NOMO-1 treated with DMSO at 0.1 percent for 48 hours (cell line): Measurements from ENCODE around the gene KIF6.

Experiments
- DNase-seq: peaks from one replicate; lab custom pipeline; 2025; ENCODE audit not compliant: unreplicated experiment; lab: John Stamatoyannopoulos, UW

KIF6 gene

DNA sequence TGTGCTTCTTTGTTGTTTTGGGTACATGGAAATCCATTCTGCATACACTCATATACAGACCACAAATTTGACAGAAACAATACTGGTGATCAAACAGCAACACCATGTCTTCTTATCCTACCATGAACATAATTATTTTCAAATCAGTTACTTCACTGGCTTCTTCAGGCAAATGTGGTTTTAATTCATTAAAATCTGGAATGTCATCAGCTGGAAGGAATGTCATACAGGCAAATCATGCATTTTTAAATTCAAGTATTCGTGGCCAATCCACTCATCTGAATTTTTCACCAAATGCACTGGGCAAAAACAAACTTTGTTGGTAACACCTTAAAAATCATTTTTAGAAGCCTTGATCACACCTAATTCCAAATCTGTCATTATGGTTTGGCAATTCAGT lies 59.3 kb downstream of the KIF6 start:
- no peak for DNase-seq

DNA sequence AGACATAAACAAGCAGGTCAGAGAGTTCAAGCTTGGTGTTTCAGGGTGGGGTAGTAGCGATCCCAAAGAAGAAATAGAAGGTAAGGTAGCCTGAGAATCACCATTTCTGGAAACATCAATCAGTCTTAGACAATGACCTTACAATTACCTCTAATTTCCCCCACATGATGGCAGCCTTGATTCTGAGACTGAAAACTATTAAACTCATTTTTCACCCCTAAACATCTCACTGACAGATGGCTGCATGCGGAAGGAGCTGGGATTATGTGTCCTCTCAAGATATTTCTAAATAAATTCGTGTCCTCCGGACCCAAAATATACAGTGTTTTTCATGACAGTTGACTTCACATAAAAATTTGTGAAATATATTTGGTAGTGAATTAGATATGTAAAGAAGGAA lies 61.0 kb downstream of the KIF6 start:
- DNase-seq, result no peak

DNA sequence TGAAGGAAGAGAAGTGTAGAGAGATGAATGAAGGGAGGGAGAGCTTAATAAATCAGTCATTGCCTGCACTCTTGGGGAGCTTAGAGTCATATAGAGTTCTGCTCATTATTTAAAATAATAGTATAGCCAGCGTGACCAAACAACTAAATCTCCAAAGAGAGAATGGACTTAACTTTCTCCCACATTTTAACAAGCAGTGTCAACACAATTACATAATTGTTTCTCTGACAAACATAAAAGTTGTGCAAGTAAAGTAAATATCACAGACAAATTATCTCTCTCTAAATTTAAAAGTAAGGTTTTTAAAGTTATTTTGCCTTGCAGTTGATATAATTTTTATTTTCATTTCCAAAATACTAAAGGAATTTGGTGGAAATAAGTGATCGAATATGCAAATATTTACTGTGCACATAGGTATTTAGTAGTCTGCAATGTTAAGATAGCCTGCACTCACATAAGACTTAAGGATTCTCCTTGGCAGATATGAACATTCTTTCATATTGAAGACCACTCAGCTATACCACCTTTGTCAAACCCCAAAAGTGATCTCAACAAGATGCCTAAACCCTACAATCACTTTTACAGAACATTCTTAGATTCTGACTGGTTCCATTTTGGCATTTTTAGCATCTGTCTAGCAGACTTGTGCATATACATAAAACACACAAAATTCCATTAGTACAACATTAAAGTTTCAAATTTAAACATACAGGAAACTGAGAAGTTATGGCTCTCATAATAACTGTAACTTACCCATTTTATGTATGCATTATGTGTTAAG lies 67.7 kb downstream of the KIF6 start:
- DNase-seq, result no peak

DNA sequence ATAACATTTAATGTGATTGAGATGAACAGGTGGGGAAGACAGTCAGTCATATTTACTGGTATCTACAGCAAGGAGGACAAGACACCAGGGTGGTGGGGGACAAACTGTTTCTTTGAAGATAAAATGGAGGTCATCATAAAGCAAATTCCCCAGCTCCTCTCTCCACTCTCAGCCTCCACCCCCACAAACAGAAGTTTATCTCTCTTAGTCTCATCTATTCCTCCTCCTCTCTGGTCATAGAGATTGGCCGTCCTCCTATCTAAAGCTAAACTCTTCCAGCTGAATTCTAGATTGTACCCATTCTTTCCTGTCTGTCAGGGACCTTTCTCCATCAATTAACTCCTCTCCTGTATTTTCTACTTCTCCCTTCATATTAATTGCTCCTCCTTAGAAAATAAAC lies 71.1 kb downstream of the KIF6 start:
- DNase-seq, result no peak

DNA sequence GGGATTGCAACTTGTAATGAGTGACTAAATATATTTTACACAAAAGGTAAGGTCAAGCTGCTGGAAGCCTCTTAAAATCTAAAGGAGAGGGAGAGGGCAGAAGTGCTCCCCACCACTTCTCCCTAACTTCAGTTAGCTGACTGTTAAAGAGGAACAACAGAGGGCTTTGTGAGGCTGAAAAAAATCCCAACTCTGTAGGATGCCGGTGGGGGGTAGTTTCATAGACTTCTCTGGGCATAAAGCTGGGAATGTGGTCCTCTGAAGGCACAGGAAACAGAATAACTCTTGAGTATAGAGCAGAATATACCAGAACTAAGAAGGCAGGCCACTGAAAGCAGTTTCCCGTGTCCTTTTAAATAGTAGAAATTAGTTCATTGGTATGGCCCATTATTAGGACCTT lies 71.6 kb downstream of the KIF6 start:
- no peak for DNase-seq

DNA sequence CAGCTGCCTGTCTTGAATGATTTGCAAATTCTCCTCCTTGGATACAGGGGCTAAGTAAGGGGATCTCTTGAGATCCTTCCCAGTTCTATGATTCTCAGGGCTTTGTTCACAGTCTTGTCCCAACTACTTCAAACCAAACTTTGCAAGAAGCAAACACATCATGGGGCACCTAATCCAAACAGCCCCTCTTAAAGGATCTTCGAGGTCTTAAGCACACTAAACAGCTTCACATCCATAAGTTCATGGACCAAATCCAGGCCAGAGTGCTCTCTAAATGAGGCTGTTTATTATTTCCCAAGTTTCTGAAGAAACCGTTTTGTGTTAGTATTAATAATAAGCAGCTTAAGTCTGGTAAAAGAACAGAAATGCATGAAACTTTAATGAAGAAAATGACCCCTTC lies 75.2 kb downstream of the KIF6 start:
- no peak for DNase-seq

DNA sequence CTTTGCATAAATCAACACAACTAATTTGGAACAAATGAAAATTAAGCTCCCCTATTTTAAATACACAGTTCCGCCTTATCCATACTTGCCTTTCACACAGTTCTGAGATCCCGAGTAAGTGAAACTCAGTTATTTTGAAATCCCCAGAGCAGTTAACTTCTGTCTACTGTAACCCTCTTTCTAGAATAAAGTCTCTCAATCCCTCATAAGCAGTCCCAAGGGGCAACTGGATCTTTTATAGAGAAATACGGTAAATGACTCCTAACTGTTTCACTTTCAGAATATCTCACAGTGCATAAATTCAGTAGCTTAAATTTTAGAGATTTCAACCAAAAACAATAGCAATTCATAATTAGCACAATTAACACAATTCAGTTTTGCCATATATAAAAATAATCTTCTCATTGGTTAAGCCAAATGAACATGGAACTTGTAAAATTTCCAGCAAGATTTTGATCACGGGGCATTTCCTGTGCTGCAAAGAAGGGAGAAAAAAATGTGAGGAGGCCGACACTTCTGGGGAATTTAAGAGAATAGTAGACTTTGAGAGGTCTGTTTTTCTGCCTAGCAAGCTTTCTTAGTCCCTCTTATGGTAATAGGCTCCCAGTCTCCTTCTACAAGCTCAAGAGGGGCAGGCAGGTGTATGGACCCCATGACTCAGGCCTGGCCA lies 78.3 kb downstream of the KIF6 start:
- DNase-seq, result no peak

DNA sequence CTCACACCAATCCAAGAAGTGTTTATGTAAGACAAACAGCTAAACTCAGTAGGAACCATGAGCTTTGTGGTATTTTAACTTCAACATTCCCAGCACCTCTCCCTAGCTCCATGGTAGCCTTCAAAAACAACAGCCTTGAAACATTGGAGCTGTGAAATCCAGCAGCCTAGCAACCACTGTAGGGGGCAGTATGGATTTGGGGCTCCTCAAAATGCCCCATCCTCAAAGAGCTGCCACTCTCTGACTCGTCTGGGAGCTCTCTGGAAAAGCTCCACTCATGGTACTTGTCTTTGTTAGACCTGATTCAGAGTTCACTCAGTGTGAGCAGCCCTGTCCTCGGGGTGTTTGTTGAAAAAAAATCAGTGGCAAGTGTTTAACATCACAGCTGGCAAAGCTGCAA lies 82.9 kb downstream of the KIF6 start:
- DNase-seq, result no peak

DNA sequence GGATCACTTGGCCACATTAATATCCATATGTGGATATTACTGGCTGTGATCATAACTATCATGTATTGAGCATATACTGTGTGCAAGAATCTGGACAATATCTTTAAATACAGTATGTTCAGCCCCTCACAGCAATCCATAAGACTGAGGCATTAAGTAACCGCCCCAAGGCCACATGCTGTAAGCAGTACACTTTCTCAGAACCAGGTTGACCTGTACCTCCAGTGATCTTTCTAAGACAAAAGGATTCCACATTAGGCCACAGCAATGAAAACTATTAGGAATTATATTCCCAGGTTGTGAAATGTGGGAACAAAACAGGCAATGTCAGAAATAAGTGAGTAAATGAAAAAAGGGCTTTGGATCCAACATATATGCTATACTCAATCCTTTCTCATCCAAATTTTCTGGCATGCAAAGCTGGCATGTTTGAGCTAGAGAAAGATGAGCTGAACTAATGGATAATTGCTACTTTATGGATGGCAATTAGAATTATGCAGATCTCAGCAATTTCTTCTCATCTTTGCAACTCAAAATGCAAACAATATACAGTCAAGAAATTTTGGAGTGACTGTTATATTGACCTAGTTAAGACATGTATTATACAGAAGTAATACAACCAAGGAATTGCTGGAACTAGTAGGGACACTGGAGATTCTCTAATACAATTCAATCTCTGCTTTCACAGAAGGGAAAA lies 86.9 kb downstream of the KIF6 start:
- DNase-seq, result no peak

DNA sequence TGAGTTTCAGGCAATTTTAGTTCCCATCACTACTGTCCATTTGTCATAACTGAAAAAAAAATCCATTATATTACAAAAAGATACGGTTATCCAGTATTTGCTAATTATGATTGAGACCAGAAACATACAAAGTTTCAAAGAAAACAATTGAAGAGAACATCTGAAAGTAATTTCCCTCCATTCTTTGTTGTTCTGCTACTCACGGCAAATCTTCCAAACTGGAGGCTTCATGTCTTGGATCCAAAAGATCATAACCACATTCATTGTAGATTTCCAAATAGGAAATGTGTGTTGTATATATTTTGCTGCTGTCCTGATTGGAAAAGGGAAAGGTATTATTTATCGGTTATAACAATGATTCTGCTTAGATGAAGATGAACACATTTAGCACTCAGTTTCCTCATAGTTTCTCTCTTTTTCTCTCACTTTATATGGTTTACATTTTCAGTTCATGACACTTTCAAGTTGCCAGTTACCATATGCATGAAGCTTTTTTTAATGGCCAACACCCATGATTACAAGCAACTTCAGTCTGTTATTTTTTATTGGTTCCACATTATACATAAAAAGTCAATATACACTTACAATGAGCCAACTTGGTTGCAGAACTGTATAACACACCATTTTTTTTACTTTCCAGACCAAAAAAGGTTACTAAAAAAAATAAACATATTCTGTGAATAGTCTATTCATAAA lies 90.4 kb downstream of the KIF6 start:
- no peak for DNase-seq

DNA sequence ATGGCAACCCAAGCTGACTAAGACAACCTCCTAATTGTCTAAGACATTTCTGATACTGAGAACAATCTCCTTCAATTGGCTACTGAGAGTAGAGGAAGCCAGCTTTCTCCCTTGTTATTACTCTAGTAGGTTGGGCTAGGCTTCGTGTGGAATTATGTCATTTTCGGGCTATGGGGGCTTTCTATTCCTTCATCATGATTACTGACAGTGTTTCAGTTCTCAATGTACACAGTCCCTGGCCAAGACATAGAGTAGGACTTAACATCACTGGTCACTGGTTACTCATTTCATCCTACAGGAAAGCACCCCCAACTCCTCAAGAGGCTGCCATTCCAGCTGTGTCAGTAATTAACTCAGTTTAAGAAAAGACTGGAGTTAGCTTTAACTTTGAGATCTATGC lies 100.0 kb downstream of the KIF6 start:
- no peak for DNase-seq

DNA sequence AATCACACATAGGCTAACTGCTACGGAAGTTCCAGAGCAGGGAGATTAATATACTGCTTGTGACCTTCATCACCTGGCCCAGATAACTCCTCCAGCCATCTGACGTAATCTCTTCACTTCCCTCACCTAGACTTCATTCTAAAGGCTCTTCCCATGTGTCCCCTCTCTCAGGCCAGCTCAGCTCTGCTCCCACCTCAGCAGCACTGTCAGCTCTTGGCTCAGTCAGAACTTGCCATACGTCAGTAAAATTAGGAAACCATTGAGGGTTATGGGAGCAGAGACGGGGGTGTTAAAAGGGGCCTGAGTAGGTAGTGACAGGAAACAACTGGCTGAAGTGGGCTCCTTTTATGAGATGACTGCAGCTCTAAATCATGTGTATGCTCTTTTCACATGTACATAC lies 101.5 kb downstream of the KIF6 start:
- DNase-seq, result no peak

DNA sequence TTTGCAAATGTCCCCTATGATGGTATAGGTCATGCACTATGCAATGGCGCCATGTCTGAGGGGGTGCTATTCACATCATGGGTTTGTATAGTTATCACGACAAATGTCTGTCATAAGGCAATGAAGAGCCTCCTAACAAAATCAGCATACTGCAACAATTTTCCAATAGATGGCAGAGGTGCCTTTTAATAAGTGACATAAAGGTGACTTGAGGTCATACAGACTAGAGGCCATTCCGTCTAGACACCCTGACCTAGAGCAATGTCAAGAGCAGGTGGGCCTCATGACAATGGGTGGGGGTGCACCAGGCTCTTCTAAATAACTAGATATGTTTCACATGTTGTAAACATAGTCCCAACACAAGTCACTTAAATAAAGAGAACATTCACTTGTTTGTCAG lies 107.7 kb downstream of the KIF6 start:
- DNase-seq, result no peak

DNA sequence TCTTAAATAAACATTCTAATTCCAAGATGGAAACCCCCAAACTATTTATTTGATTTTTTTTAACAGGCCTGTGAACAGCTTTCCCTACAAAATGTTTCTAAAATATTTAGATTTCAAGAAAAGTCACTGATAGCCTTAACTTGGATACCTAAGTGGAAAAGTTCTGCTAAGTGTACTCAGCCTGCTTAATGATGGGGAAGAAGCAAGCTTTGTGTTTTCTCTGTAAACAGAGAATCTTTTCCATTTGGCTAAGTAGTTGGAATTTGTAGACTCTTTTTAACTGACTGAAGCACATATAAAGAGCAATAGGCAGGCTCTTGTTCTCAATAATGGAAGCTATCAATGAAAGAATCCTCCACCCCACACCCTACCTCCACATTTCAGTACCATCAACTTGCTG lies 108.2 kb downstream of the KIF6 start:
- no peak for DNase-seq

DNA sequence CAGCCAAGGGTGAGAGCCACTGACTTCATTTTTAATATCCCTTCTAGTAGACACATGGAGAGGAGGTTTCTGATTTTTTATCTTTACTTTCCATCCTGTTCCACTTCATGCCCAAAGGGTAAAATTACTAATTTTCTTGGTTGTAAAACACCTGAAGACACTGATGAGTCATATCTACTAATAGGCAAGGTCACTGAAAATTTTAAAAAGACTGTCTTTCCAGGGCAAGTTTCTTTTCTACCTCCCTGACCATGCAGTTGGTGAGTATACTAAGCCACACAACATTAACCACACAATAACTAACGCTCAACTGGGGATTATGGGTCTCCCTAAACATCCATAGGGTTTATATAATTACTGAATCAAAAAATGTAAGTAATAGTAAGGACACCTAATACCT lies 109.6 kb downstream of the KIF6 start:
- DNase-seq, result no peak

DNA sequence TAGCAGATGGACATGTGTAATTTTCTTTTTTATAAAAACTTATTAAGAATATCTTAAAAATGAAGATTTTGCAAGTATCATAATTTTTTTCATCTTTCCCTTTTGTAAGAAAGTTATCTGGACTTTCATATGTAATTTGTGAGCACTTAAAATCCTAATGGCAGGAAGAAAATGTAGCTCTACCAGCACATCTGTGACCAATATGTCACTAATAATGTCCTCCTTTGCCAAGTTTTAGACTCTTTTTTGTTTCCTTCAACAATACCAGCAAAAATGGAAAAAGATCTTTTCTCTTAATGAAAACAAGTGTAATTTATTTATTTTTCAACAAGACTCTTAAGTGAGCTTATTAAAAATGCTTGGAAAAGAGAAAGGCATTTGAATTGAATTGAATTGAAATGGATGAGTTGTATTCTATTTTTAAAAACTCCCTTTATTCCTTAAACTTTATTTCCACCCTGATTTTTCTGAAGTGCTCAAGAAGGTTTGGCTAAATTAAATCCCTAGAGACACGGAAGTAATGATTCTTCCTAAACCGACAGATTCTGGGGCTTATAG lies 110.7 kb downstream of the KIF6 start:
- no peak for DNase-seq

DNA sequence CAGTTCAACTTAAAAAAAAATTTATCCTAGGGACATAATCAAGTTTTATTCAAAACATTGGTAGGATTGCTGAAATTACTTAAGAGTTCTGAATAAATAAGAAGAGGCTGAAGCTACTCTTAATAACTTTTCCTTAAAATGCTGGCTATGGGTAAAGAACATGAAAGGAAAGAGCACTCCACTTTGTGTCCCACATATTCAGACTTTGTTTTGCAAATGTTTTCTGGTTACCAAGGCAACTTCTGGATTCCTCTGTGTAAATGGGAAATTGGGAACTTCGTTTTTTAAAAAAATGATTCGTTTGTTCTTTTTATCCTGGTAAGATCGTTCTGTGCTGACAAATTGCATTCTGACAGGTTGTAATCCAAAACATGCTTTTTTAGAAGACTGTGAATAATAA lies 115.0 kb downstream of the KIF6 start:
- DNase-seq, result no peak

DNA sequence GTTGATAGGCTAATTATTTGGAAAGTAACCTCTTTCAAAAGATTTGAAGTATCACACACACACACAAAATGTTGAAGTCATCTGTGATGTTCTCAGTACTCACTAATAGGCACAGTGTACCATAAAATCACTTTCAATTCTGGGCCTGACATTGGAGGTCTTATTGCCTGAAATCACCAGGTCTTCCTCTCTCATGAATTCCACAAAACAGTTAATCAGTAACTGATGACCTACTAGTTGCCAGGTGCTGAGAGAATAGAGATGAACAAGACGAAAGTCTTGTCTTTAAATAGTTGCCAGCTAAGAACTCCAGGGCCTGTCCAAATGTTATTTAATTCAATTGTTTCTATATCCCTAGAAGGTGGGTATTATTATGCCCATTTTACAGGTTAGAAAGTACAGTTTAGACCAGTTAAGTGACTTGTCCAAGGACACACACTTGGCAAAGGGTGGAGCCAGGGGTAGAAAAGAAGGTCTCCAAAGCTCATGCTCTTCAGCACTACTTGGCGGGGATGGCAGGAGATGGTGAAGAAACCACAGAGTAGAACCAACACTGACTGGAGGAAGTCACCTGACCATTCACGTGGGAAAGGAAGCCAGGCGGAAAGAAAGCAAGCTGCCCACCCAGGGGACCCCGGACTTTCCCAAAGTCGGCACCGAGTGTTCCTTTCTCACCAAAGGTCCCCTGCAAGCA lies 116.4 kb downstream of the KIF6 start:
- DNase-seq, result no peak

DNA sequence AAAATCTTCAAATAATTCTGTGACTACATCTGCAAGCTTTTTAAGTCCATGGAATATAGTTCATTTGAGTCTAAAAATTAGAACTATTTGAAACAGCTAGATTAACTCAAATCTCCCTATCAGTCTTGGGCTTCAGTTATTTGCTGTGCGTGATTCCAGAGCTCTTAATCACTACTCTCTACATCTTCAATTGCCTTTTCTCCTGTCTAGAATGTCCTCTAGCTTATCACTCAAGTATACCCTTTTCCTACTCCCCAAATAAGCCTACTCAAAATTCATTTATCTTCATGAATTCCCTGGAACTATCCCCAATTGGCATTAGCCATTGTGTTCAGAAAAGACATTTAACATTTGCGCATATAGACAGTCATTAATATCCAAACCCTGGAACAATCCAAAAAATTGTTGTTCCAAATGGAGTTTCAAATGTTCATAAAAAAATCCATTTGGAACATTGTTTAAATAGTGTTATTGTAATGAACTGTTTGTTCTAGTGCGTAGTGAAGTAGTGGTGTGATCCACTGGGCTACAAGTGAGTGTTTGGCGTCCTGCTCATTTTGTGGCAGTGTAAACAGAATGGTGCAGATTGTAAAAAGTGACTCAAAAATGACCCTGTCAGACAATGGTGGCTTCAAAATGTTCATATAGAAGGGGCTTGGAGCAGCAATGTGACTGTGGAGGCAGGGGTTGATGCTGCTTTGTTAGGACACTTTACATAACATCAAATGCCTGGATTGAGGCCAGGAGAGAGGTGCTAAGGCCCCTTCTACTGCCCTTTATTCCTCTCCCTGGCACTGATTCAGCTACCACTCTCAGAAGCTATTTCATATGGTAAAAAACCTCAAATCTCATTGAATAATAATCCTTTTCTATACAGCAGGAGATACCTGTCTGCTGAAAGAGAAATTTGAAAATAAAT lies 122.3 kb downstream of the KIF6 start:
- DNase-seq, result no peak

DNA sequence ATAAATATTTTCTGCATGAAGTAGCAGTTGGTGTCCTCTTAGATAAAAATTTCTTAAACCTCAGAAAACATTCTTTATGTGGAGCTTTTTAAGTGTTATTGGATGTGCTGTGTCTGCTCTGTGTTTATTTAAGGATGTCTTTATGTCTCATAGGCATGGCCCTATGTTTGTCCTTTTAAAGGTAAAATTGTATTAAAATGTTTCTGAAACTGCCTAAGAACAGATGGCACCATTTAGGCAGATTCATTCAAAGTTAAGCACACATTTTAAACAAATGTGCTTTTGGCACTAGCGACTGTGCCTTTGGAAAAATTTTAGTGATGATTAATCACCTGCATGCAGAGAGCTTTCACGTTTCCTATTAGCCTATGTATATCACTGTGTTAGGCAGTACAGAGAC lies 125.2 kb downstream of the KIF6 start:
- no peak for DNase-seq
